HepG2 (cell line): ENCODE measurements around the gene TMEM190. TPM values are rescaled to one million over a fixed set of nuclear protein-coding genes. Genes with fewer than 3 reads are reported as not detected.

Experiments
- CERS6 ChIP-seq: sonication (generic); formaldehyde crosslinking; IDR thresholded peaks from 2 replicates; pipeline ENCODE4 v1.5.0; 2020; ENCODE audit warnings: missing genetic modification reagents
- CREB3 ChIP-seq: sonication (generic); formaldehyde crosslinking; IDR thresholded peaks from 2 replicates; pipeline ENCODE4 v1.5.0; 2020; ENCODE audit warnings: missing genetic modification reagents
- CSRNP2 ChIP-seq: sonication (generic); formaldehyde crosslinking; conservative IDR thresholded peaks from 2 replicates; pipeline ENCODE4 v1.8.0; 2022; ENCODE audit warnings: low read depth, missing genetic modification reagents
- HOMEZ ChIP-seq: IDR thresholded peaks from 2 replicates; pipeline ENCODE4 v1.6.1; 2016; ENCODE audit warnings: low read depth
- KLF13 ChIP-seq: sonication (generic); formaldehyde crosslinking; IDR thresholded peaks from 2 replicates; pipeline ENCODE4 v1.4.0; 2020; ENCODE audit warnings: mild to moderate bottlenecking, missing genetic modification reagents
- MZF1 ChIP-seq: sonication (generic); formaldehyde crosslinking; IDR thresholded peaks from 2 replicates; pipeline ENCODE4 v1.8.1; 2023; ENCODE audit warnings: mild to moderate bottlenecking, missing genetic modification reagents, borderline replicate concordance
- NR2F6 ChIP-seq, 2 experiments: IDR thresholded peaks; 2 replicates each; pipeline ENCODE4 v1.6.1; 2016; ENCODE audit warnings: antibody characterized with exemption in 1 of 2, mild to moderate bottlenecking in 1 of 2
- RCOR2 ChIP-seq: IDR thresholded peaks from 2 replicates; pipeline ENCODE4 v1.6.1; 2016; ENCODE audit warnings: missing biosample characterization, missing genetic modification reagents
- ZFP36L2 ChIP-seq: sonication (generic); formaldehyde crosslinking; IDR thresholded peaks from 2 replicates; pipeline ENCODE4 v1.4.0; 2020; ENCODE audit warnings: missing genetic modification reagents
- ZNF33A ChIP-seq: sonication (generic); formaldehyde crosslinking; IDR thresholded peaks from 2 replicates; pipeline ENCODE4 v1.5.1; 2020; ENCODE audit warnings: missing genetic modification reagents, mild to moderate bottlenecking, moderate library complexity, borderline replicate concordance
- ZNF451 ChIP-seq: sonication (generic); formaldehyde crosslinking; IDR thresholded peaks from 2 replicates; pipeline ENCODE4 v1.5.0; 2020; ENCODE audit warnings: mild to moderate bottlenecking, missing genetic modification reagents
- ZNF563 ChIP-seq: sonication (generic); formaldehyde crosslinking; IDR thresholded peaks from 2 replicates; pipeline ENCODE4 v1.8.0; 2022; ENCODE audit warnings: mild to moderate bottlenecking, moderate library complexity, missing genetic modification reagents
- ZNF737 ChIP-seq: sonication (generic); formaldehyde crosslinking; IDR thresholded peaks from 2 replicates; pipeline ENCODE4 v1.5.0; 2020; ENCODE audit warnings: missing genetic modification reagents, mild to moderate bottlenecking, borderline replicate concordance
- polyA plus RNA-seq, 8 experiments: library from polyadenylated mRNA; depleted of rRNA in 3 of 8; stranded (reverse) in 7 of 8; unstranded in 1 of 8; fragments of >200 nt; fragmentation: Illumina TruSeq in 4 of 8; extraction: Trizol in 4 of 8; gene quantifications; 2 replicates each; pipeline versions ENCODE4 v1.2.1 to v1.2.3, GENCODE V29; 2011 to 2016; ENCODE audit warnings: low read depth in 4 of 8, missing spikeins in 1 of 8, mixed read lengths in 1 of 8; ENCODE audit not compliant: insufficient read depth in 1 of 8
- total RNA-seq, 5 experiments: library from RNA; depleted of rRNA; stranded (reverse); fragments of >200 nt; fragmentation: Illumina TruSeq; extraction: Trizol; gene quantifications; 2 replicates each; pipeline ENCODE4 v1.2.3, GENCODE V29; 2016; ENCODE audit warnings: low read depth in 1 of 5
- TF ChIP-seq, protein P1 (sequence below): sonication (generic); formaldehyde crosslinking; IDR thresholded peaks from 2 replicates; pipeline ENCODE4 v1.4.0; 2020; ENCODE audit warnings: missing genetic modification reagents
- TF ChIP-seq, protein P2 (sequence below): sonication (generic); formaldehyde crosslinking; IDR thresholded peaks from 2 replicates; pipeline ENCODE4 v1.8.1; 2023; ENCODE audit warnings: mild to moderate bottlenecking, moderate library complexity, missing genetic modification reagents
- TF ChIP-seq, protein P3 (sequence below): sonication (generic); formaldehyde crosslinking; IDR thresholded peaks from 2 replicates; pipeline ENCODE4 v1.4.0; 2020; ENCODE audit warnings: low read depth, mild to moderate bottlenecking, missing genetic modification reagents

TMEM190 gene
- total and polyA plus RNA-seq, 2 of the 13 experiments (the other 11 are each of a cell fraction or from before 2014, with no cell fraction given) = 0.35 to 0.83 TPM

- TF ChIP-seq, protein P1, sequence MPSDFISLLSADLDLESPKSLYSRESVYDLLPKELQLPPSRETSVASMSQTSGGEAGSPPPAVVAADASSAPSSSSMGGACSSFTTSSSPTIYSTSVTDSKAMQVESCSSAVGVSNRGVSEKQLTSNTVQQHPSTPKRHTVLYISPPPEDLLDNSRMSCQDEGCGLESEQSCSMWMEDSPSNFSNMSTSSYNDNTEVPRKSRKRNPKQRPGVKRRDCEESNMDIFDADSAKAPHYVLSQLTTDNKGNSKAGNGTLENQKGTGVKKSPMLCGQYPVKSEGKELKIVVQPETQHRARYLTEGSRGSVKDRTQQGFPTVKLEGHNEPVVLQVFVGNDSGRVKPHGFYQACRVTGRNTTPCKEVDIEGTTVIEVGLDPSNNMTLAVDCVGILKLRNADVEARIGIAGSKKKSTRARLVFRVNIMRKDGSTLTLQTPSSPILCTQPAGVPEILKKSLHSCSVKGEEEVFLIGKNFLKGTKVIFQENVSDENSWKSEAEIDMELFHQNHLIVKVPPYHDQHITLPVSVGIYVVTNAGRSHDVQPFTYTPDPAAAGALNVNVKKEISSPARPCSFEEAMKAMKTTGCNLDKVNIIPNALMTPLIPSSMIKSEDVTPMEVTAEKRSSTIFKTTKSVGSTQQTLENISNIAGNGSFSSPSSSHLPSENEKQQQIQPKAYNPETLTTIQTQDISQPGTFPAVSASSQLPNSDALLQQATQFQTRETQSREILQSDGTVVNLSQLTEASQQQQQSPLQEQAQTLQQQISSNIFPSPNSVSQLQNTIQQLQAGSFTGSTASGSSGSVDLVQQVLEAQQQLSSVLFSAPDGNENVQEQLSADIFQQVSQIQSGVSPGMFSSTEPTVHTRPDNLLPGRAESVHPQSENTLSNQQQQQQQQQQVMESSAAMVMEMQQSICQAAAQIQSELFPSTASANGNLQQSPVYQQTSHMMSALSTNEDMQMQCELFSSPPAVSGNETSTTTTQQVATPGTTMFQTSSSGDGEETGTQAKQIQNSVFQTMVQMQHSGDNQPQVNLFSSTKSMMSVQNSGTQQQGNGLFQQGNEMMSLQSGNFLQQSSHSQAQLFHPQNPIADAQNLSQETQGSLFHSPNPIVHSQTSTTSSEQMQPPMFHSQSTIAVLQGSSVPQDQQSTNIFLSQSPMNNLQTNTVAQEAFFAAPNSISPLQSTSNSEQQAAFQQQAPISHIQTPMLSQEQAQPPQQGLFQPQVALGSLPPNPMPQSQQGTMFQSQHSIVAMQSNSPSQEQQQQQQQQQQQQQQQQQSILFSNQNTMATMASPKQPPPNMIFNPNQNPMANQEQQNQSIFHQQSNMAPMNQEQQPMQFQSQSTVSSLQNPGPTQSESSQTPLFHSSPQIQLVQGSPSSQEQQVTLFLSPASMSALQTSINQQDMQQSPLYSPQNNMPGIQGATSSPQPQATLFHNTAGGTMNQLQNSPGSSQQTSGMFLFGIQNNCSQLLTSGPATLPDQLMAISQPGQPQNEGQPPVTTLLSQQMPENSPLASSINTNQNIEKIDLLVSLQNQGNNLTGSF (CRISPR knock-in tag) = no peak
- no peak for TF ChIP-seq MZF1 (CRISPR knock-in tag)
- TF ChIP-seq KLF13 = no peak
- TF ChIP-seq NR2F6 (IDR thresholded peaks at IDR 0.05) = no peak
- TF ChIP-seq NR2F6 (CRISPR knock-in tag; IDR thresholded peaks at IDR 0.05) = 0 out of 2 replicates have a peak, but pooled peaks have one; percentile 17
- no peak for TF ChIP-seq ZFP36L2 (CRISPR knock-in tag)
- no peak for TF ChIP-seq ZNF451 (CRISPR knock-in tag)
- no peak for TF ChIP-seq ZNF737 (CRISPR knock-in tag)
- TF ChIP-seq CERS6 = no peak
- TF ChIP-seq ZNF33A (CRISPR knock-in tag) = no peak
- TF ChIP-seq, protein P2, sequence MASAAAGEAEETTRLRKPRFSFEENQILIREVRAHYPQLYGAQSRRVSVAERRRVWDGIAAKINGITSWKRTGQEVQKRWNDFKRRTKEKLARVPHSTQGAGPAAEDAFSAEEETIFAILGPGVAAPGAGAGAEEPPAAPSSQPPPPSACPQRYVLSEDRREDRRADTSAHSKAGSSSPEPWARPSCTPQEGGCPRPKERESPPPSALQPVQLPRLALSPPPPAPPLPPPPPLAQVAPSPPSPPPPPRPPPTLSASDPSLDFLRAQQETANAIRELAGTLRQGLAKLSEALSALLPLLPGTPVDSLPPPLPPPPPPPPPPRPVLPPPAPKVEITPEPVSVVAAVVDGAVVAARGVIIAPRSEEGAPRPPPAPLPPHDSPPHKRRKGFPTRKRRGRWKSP (CRISPR knock-in tag) = peak; percentile 82
- TF ChIP-seq CREB3 (CRISPR knock-in tag) = 0 out of 2 replicates have a peak, but pooled peaks have one; percentile 8
- no peak for TF ChIP-seq CSRNP2 (CRISPR knock-in tag)
- TF ChIP-seq, protein P3, sequence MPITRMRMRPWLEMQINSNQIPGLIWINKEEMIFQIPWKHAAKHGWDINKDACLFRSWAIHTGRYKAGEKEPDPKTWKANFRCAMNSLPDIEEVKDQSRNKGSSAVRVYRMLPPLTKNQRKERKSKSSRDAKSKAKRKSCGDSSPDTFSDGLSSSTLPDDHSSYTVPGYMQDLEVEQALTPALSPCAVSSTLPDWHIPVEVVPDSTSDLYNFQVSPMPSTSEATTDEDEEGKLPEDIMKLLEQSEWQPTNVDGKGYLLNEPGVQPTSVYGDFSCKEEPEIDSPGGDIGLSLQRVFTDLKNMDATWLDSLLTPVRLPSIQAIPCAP = no peak
- TF ChIP-seq RCOR2 (CRISPR knock-in tag) = no peak
- TF ChIP-seq ZNF563 (CRISPR knock-in tag) = peak; percentile 68; the same call in 1 of the 2 replicates
- 0 out of 2 replicates have a peak, but pooled peaks have one; percentile 47 for TF ChIP-seq HOMEZ (CRISPR knock-in tag)
These were observed 31.3 kb downstream of the TMEM190 start (continued) for GRCh38 chr19:55407800-55408532.
